Calu3 (cell line): ENCODE data around the gene RFX3. TPM values are rescaled to one million over a fixed set of nuclear protein-coding genes. Genes with fewer than 3 reads are reported as not detected.
"Not testable (repeated sequence)": the region's sequence is repeated elsewhere in the genome, so short reads cannot be mapped to it uniquely, and the experiment has no call there.

ENCODE experiments used
- BruUV-seq: library from RNA; stranded (reverse); fragments of 400-500 nt; replicated peaks from 2 replicates; lab custom pipeline; 2021; lab: Mats Ljungman, UMichigan
- CTCF ChIA-PET: fragments of 300-600 bp; sonication (Branson Sonifier 250); formaldehyde crosslinking; loops from one replicate; lab custom pipeline; 2022; ENCODE audit warnings: antibody characterized with exemption; lab: Charles Lee
- DNase-seq: peaks from one replicate; pipeline ENCODE4 v3.0.0; 2022
- H3K27ac Mint-ChIP-seq: one replicate; pipeline ENCODE4 v1.8.0; 2022; ENCODE audit warnings: mixed read lengths; ENCODE audit not compliant: unreplicated experiment
- H3K27me3 Mint-ChIP-seq: one replicate; pipeline ENCODE4 v1.8.0; 2022; ENCODE audit warnings: mixed read lengths; ENCODE audit not compliant: unreplicated experiment
- H3K36me3 Mint-ChIP-seq: one replicate; pipeline ENCODE4 v1.8.0; 2022; ENCODE audit warnings: mild to moderate bottlenecking, moderate library complexity, mixed read lengths; ENCODE audit not compliant: insufficient read depth, unreplicated experiment
- H3K4me1 Mint-ChIP-seq: one replicate; pipeline ENCODE4 v1.8.0; 2022; ENCODE audit warnings: mild to moderate bottlenecking, low read depth, mixed read lengths; ENCODE audit not compliant: unreplicated experiment
- H3K4me3 Mint-ChIP-seq: one replicate; pipeline ENCODE4 v1.8.0; 2022; ENCODE audit warnings: mild to moderate bottlenecking, low read depth, moderate library complexity, mixed read lengths; ENCODE audit not compliant: unreplicated experiment
- H3K9me3 Mint-ChIP-seq: one replicate; pipeline ENCODE4 v1.8.0; 2022; ENCODE audit warnings: low read depth, mixed read lengths; ENCODE audit not compliant: unreplicated experiment
- intact Hi-C: fragments of 100-400 bp; cut with micrococcal nuclease; formaldehyde crosslinking; loops from one replicate; pipeline ENCODE4 v1.10.0; 2022; ENCODE audit not compliant: unreplicated experiment
- total RNA-seq: library from RNA; stranded (reverse); gene quantifications from 2 replicates; pipeline ENCODE4 v1.2.3, GENCODE V29; 2022
- TF ChIP-seq, protein P1 (sequence below): fragments of 200-600 bp; IDR thresholded peaks from one replicate; pipeline ENCODE4 v1.8.0; 2022; ENCODE audit warnings: antibody characterized with exemption; ENCODE audit not compliant: unreplicated experiment

Gene RFX3
- total RNA-seq, 1 experiment from 2014 or later = 10.1 TPM

GRCh38 chr9:3308609-3309008, 217.2 kb downstream of the RFX3 start:
- H3K27me3 Mint-ChIP-seq = no peaks in the 10 kb centered on the region
- TF ChIP-seq, protein P1, sequence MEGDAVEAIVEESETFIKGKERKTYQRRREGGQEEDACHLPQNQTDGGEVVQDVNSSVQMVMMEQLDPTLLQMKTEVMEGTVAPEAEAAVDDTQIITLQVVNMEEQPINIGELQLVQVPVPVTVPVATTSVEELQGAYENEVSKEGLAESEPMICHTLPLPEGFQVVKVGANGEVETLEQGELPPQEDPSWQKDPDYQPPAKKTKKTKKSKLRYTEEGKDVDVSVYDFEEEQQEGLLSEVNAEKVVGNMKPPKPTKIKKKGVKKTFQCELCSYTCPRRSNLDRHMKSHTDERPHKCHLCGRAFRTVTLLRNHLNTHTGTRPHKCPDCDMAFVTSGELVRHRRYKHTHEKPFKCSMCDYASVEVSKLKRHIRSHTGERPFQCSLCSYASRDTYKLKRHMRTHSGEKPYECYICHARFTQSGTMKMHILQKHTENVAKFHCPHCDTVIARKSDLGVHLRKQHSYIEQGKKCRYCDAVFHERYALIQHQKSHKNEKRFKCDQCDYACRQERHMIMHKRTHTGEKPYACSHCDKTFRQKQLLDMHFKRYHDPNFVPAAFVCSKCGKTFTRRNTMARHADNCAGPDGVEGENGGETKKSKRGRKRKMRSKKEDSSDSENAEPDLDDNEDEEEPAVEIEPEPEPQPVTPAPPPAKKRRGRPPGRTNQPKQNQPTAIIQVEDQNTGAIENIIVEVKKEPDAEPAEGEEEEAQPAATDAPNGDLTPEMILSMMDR = no peak
- no TSS peak for BruUV-seq
- CTCF ChIA-PET = no interaction called here
- peaks cover 2% of the 10 kb centered on the region for H3K9me3 Mint-ChIP-seq
- H3K4me3 Mint-ChIP-seq = no peak overlapping the region
- H3K4me1 Mint-ChIP-seq = no peaks in the 10 kb centered on the region
- H3K36me3 Mint-ChIP-seq = no peaks in the 10 kb centered on the region
- no peak for DNase-seq
- intact Hi-C loops = no loop called here
- no peak overlapping the region for H3K27ac Mint-ChIP-seq

GRCh38 chr9:3304388-3304787, 221.4 kb downstream of the RFX3 start:
- BruUV-seq, intact Hi-C loops, H3K4me1 Mint-ChIP-seq, H3K4me3 Mint-ChIP-seq, DNase-seq, H3K9me3 Mint-ChIP-seq, H3K27ac Mint-ChIP-seq, CTCF ChIA-PET, H3K36me3 Mint-ChIP-seq, H3K27me3 Mint-ChIP-seq: not testable (repeated sequence)

DNA sequence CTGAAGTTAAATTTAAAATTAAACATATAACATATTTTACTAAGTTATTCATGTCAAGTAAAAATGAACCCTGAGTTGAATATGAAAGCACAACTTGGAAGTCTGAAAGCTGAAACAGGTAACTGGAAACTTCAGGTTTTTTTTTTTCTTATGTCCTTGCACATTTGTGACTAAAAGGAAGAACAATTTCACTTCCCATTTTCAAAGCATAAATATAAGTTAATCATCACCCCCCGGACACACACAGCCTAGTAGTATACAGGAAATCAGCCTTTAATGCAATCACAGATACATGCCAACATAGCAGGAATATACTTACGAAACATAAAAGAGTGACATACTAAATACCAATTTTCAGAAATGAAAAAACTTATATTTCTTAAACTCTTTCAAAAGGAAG, 225.9 kb downstream of the RFX3 start:
- no peak for DNase-seq
- Mint-ChIP-seq H3K4me3 (no peak overlapping the region), H3K36me3 (no peaks in the 10 kb centered on the region), H3K27me3 (no peaks in the 10 kb centered on the region), H3K27ac (no peak overlapping the region), H3K9me3 (no peaks in the 10 kb centered on the region), H3K4me1 (no peaks in the 10 kb centered on the region)
- CTCF ChIA-PET = no interaction called here
- intact Hi-C loops = no loop called here
- TF ChIP-seq, protein P1 = no peak
- no TSS peak for BruUV-seq

DNA sequence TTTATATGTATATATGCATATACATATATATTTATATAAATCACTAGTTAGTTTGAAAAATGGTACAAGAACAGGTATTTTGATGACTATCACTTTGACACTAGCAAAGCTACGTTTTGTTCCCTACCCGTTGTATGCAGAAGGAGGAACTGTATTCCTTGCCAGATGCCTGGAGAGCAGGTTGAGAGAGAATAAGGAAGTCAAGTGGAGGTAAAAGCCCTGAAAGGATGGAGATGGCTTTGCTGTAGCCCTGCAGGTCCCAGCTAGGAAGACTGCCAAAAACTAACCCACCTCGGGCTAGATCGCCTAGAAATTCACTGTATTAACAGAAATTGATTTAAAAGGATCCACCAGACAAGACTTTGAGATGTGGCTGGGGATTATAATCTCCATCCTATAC, 229.3 kb downstream of the RFX3 start:
- H3K27ac Mint-ChIP-seq = no peak overlapping the region

DNA sequence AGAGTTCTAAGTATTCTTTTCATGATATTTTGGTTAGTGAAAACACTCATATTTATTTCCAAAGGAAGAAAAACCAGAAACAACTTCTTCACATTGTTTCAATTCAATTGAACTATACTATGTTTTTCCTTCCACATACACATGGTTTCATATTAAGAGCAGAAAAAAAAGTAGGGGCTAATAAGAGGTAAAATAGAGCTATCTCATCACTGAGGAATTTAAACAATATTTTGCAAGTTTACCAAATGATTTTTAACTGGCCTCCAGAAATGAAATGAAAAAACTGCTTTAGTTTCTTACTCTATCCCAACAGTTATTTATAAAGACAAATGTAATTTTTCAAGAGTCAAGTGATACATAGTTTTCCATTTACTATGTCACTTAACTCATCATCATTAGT, 233.5 kb downstream of the RFX3 start:
- TF ChIP-seq, protein P1 = no peak
- no peaks in the 10 kb centered on the region for H3K9me3 Mint-ChIP-seq
- H3K36me3 Mint-ChIP-seq = no peaks in the 10 kb centered on the region
- H3K27me3 Mint-ChIP-seq = no peaks in the 10 kb centered on the region
- intact Hi-C loops = no loop called here
- no peaks in the 10 kb centered on the region for H3K4me1 Mint-ChIP-seq
- no peak overlapping the region for H3K4me3 Mint-ChIP-seq
- BruUV-seq = no TSS peak
- CTCF ChIA-PET = interaction anchor here (0.6 kb wide), 2 partner anchors 20 to 204 kb away, joined by 5 to 7 read pairs; no protein-coding TSS in a partner anchor
- H3K27ac Mint-ChIP-seq = no peak overlapping the region
- no peak for DNase-seq

More for the DNA sequence above, 229.3 kb downstream of the RFX3 start:
- no peak overlapping the region for H3K4me3 Mint-ChIP-seq
- H3K4me1 Mint-ChIP-seq = no peaks in the 10 kb centered on the region
- TF ChIP-seq, protein P1 = no peak
- CTCF ChIA-PET = no interaction called here
- H3K27me3 Mint-ChIP-seq = no peaks in the 10 kb centered on the region
- intact Hi-C loops = no loop called here
- no peaks in the 10 kb centered on the region for H3K9me3 Mint-ChIP-seq
- H3K36me3 Mint-ChIP-seq = no peaks in the 10 kb centered on the region
- no TSS peak for BruUV-seq
- DNase-seq = no peak
